ENCODE results near the gene GUCY1A1.

DNA sequence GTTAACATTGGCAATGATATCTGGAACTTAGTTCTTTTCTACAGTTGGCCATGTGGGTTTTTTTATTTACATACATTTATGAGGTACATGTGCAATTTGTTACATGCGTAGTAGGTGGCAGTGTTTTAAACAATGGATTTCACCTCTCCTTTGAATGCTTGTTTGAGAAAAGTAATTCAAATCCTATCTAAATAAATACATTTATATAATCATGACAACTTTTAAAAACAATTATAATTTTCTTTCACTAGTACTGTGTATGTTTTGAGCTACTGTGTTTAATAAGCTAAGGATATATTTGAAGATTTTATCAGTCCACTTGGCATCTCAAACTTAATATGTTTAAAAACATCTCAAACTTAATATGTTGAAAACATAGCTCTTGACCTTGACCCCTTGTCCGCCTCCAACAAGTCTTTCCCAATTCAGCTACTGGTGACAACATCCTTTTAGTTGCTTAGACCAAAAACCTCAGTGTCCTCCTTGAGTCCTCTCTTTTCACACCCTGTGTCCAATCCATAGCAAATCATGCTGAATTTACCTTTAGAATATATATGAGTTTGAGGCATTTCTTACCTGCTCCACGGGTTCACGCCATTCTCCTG lies 106.7 kb downstream of the GUCY1A1 start:
- TF ChIP-seq BHLHE40 (IDR thresholded peaks at IDR 0.05; ENCODE audit: low read depth, low read length), result no peak
- no peak for TF ChIP-seq CTCF (conservative IDR thresholded peaks at IDR 0.05; ENCODE audit: low read depth, low read length)
- no peak for TF ChIP-seq POLR2A (IDR thresholded peaks at IDR 0.05; ENCODE audit: low read depth, low read length)
- no peak for TF ChIP-seq NFE2L2 (IDR thresholded peaks at IDR 0.05; ENCODE audit: low read depth, low read length)
- no peak for TF ChIP-seq MAZ (IDR thresholded peaks at IDR 0.05; ENCODE audit: borderline replicate concordance, low read depth, low read length)
- no peak for TF ChIP-seq CHD1 (IDR thresholded peaks at IDR 0.05; ENCODE audit: low read depth, low read length)
- TF ChIP-seq USF2 (IDR thresholded peaks at IDR 0.05; ENCODE audit: low read depth, low read length), result no peak
- no peak for TF ChIP-seq MXI1 (IDR thresholded peaks at IDR 0.05; ENCODE audit: borderline replicate concordance, low read depth, low read length)
- no peak for TF ChIP-seq RCOR1 (IDR thresholded peaks at IDR 0.05; ENCODE audit: insufficient replicate concordance, low read length)
- TF ChIP-seq SMC3 (IDR thresholded peaks at IDR 0.05; ENCODE audit: low read depth, low read length), result no peak
- no peak for TF ChIP-seq RAD21 (IDR thresholded peaks at IDR 0.05; ENCODE audit: low read length)
- TF ChIP-seq MAFK (IDR thresholded peaks at IDR 0.05; ENCODE audit: low read depth, low read length), result no peak
